Suprapubic skin (tissue), 3 donors: ENCODE measurements around the gene ZNF625.

Experiments used
- EP300 ChIP-seq: sonication (generic); formaldehyde crosslinking; IDR thresholded peaks from one replicate; pipeline ENCODE4 v1.6.1; 2017; ENCODE audit warnings: antibody characterized with exemption
- POLR2A ChIP-seq, 2 donors: fragments of 450-650 bp; IDR thresholded peaks; one replicate each; pipeline ENCODE4 v1.6.1; 2017; ENCODE audit warnings: antibody characterized with exemption in 2 of 2, mild to moderate bottlenecking in 2 of 2, moderate library complexity in 2 of 2
- TF ChIP-seq, protein P1 (sequence below), 2 donors: fragments of 200-600 bp in 1 of 2; fragments of 450-650 bp in 1 of 2; sonication (generic) in 1 of 2; IDR thresholded peaks; one replicate each; pipeline ENCODE4 v1.5.1; 2016 to 2019; ENCODE audit warnings: antibody characterized with exemption in 2 of 2, mild to moderate bottlenecking in 1 of 2, moderate library complexity in 1 of 2

DNA sequence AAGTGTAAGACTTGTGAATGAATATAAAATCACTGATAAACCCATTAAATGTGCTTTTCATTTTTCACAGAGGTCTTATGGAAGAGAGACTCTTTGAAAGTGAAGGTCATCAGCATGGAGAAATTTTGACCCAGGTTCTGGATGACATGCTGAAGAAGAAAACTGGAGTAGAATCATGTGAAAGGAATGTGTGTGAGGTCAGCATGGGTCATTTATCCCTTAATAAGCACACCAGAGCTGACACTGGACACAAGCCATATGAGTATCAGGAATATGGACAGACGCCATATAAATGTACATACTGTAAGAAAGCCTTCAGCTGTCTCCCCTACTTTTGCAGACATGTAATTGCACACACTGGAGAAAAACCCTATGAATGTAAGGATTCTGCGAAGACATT, 45.4 kb downstream of the ZNF625 start:
- TF ChIP-seq EP300: no peak
- TF ChIP-seq POLR2A (IDR thresholded peaks at IDR 0.05): no peak
- TF ChIP-seq, protein P1, sequence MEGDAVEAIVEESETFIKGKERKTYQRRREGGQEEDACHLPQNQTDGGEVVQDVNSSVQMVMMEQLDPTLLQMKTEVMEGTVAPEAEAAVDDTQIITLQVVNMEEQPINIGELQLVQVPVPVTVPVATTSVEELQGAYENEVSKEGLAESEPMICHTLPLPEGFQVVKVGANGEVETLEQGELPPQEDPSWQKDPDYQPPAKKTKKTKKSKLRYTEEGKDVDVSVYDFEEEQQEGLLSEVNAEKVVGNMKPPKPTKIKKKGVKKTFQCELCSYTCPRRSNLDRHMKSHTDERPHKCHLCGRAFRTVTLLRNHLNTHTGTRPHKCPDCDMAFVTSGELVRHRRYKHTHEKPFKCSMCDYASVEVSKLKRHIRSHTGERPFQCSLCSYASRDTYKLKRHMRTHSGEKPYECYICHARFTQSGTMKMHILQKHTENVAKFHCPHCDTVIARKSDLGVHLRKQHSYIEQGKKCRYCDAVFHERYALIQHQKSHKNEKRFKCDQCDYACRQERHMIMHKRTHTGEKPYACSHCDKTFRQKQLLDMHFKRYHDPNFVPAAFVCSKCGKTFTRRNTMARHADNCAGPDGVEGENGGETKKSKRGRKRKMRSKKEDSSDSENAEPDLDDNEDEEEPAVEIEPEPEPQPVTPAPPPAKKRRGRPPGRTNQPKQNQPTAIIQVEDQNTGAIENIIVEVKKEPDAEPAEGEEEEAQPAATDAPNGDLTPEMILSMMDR (IDR thresholded peaks at IDR 0.05): no peak
